G401 (cell line): ENCODE data around the gene HOXA11. TPM values are rescaled to one million over a fixed set of nuclear protein-coding genes. Genes with fewer than 3 reads are reported as not detected.

Source experiments
- DNase-seq: peaks from one replicate; pipeline ENCODE4 v3.0.0-alpha.2; 2015; ENCODE audit warnings: low spot score
- in situ Hi-C: cut with HindIII; loops from 2 replicates; pipeline ENCODE4 v1.10.0; 2016; ENCODE audit warnings: low sequenced_read_pairs, mixed read lengths
- total RNA-seq: library from RNA; depleted of rRNA; stranded (reverse); fragments of >200 nt; shearing (Covaris generic); gene quantifications from 2 replicates; pipeline ENCODE4 v1.2.3, GENCODE V29; 2014

The HOXA11 gene
- total RNA-seq, 1 experiment from 2014 or later: 9.3 TPM

- no peak for DNase-seq
- in situ Hi-C loops: no loop called here
Observed at GRCh38 chr7:27208998-27209397, 24.0 kb upstream of the HOXA11 start.

GRCh38 chr7:27207348-27207985 lies 22.4 kb upstream of the HOXA11 start:
- in situ Hi-C loops: no loop called here
- no peak for DNase-seq

GRCh38 chr7:27205325-27206280 lies 20.6 kb upstream of the HOXA11 start:
- in situ Hi-C loops: no loop called here
- DNase-seq: no peak

- DNase-seq: no peak
- in situ Hi-C loops: no loop called here
Observed at GRCh38 chr7:27204851-27205322, 19.9 kb upstream of the HOXA11 start.

GRCh38 chr7:27203964-27204594 lies 19.0 kb upstream of the HOXA11 start:
- no peak for DNase-seq
- in situ Hi-C loops: no loop called here

- in situ Hi-C loops: no loop called here
- DNase-seq: no peak
Observed at GRCh38 chr7:27203365-27203953, 18.4 kb upstream of the HOXA11 start.

- no peak for DNase-seq
- in situ Hi-C loops: no loop called here
Observed at GRCh38 chr7:27202862-27203134, 17.8 kb upstream of the HOXA11 start.

- in situ Hi-C loops: no loop called here
- no peak for DNase-seq
Observed at GRCh38 chr7:27202018-27202861, 17.2 kb upstream of the HOXA11 start.

- in situ Hi-C loops: no loop called here
- no peak for DNase-seq
Observed at GRCh38 chr7:27201580-27202017, 16.6 kb upstream of the HOXA11 start.

GRCh38 chr7:27200761-27201579 lies 15.9 kb upstream of the HOXA11 start:
- DNase-seq: no peak
- in situ Hi-C loops: no loop called here

- DNase-seq: no peak
Observed at GRCh38 chr7:27199849-27200760, 15.1 kb upstream of the HOXA11 start, which contains the start of gene HOXA13. Gene HOXA13, minus strand, starts transcription at chr7:27200091. Its CDS starts 14 bp downstream, at chr7:27200077.

GRCh38 chr7:27198871-27199801 lies 14.1 kb upstream of the HOXA11 start:
- in situ Hi-C loops: no loop called here

More at GRCh38 chr7:27199849-27200760, 15.1 kb upstream of the HOXA11 start, which contains the start of gene HOXA13:
- in situ Hi-C loops: no loop called here

GRCh38 chr7:27198138-27198841 lies 13.3 kb upstream of the HOXA11 start:
- DNase-seq: no peak
- in situ Hi-C loops: no loop called here

More at GRCh38 chr7:27198871-27199801, 14.1 kb upstream of the HOXA11 start:
- no peak for DNase-seq

GRCh38 chr7:27197137-27198042 lies 12.4 kb upstream of the HOXA11 start:
- in situ Hi-C loops: no loop called here

More at GRCh38 chr7:27197137-27198042, 12.4 kb upstream of the HOXA11 start:
- no peak for DNase-seq
